HEK293T (cell line): Measurements from ENCODE around the gene NKAIN2.

Experiments used
- ARNT ChIP-seq: fragments of 450-650 bp; IDR thresholded peaks from 2 replicates; pipeline ENCODE4 v1.6.1; 2017; ENCODE audit warnings: mild to moderate bottlenecking
- BHLHE40 ChIP-seq: fragments of 450-650 bp; IDR thresholded peaks from 2 replicates; pipeline ENCODE4 v1.6.1; 2016; ENCODE audit warnings: mild to moderate bottlenecking, moderate library complexity, borderline replicate concordance
- CTBP1 ChIP-seq: fragments of 450-650 bp; IDR thresholded peaks from 2 replicates; pipeline ENCODE4 v1.6.1; 2016; ENCODE audit warnings: borderline replicate concordance
- FOXA1 ChIP-seq: fragments of 450-650 bp; IDR thresholded peaks from 2 replicates; pipeline ENCODE4 v1.6.1; 2016; ENCODE audit warnings: mild to moderate bottlenecking
- FOXK2 ChIP-seq: fragments of 450-650 bp; IDR thresholded peaks from 2 replicates; pipeline ENCODE4 v1.6.1; 2016; ENCODE audit warnings: mild to moderate bottlenecking
- FOXM1 ChIP-seq: fragments of 450-650 bp; IDR thresholded peaks from 2 replicates; pipeline ENCODE4 v1.6.1; 2017; ENCODE audit warnings: mild to moderate bottlenecking, borderline replicate concordance
- HDGF ChIP-seq: fragments of 450-650 bp; IDR thresholded peaks from 2 replicates; pipeline ENCODE4 v1.6.1; 2017; ENCODE audit warnings: antibody characterized with exemption, borderline replicate concordance
- NFRKB ChIP-seq: fragments of 450-650 bp; IDR thresholded peaks from 2 replicates; pipeline ENCODE4 v1.6.1; 2016; ENCODE audit warnings: mild to moderate bottlenecking, moderate library complexity
- SP1 ChIP-seq: fragments of 450-650 bp; IDR thresholded peaks from 2 replicates; pipeline ENCODE4 v1.6.1; 2017
- SUZ12 ChIP-seq: fragments of 450-650 bp; IDR thresholded peaks from 2 replicates; pipeline ENCODE4 v1.6.1; 2016; ENCODE audit warnings: mild to moderate bottlenecking
- TARDBP ChIP-seq: fragments of 450-650 bp; IDR thresholded peaks from 2 replicates; pipeline ENCODE4 v1.6.1; 2016

- no peak for TF ChIP-seq CTBP1
- TF ChIP-seq FOXK2 = no peak
- no peak for TF ChIP-seq TARDBP
- TF ChIP-seq SUZ12 = no peak
- no peak for TF ChIP-seq BHLHE40
- TF ChIP-seq FOXM1 = no peak
- no peak for TF ChIP-seq ARNT
- TF ChIP-seq SP1 = no peak
- no peak for TF ChIP-seq FOXA1
- TF ChIP-seq NFRKB = no peak
- no peak for TF ChIP-seq HDGF
Measured at GRCh38 chr6:124512431-124512830, 708.8 kb downstream of the NKAIN2 start.
